ENCODE data around the gene TMEM50A.
"Not testable (repeated sequence)": the region's sequence is repeated elsewhere in the genome, so short reads cannot be mapped to it uniquely, and the experiment has no call there.

TMEM50A gene

GRCh38 chr1:25405731-25406305 is 67.7 kb downstream of the TMEM50A start:
- POLR2A ChIA-PET; H3K4me1 ChIP-seq (ENCODE audit: control extremely low read depth in 1 of 4, control insufficient read depth in 4 of 4, insufficient read depth in 4 of 4, low read length in 3 of 4); H3K27me3 ChIP-seq (replicated peaks in 2 of 5; ENCODE audit: control insufficient read depth in 4 of 5, insufficient read depth in 5 of 5, low read length in 4 of 5); H3K27ac ChIP-seq (ENCODE audit: insufficient read depth in 1 of 2, low read depth in 1 of 2, low read length in 2 of 2, poor library complexity in 1 of 2, severe bottlenecking in 2 of 2); H3K4me3 ChIP-seq (ENCODE audit: control insufficient read depth in 1 of 7, extremely low read depth in 1 of 7, insufficient read depth in 4 of 7, low read depth in 2 of 7, low read length in 6 of 7); H3K36me3 ChIP-seq (ENCODE audit: control insufficient read depth in 4 of 4, insufficient read depth in 4 of 4, low read length in 3 of 4); DNase-seq; H3K9me3 ChIP-seq (ENCODE audit: control extremely low read depth in 1 of 5, control insufficient read depth in 4 of 5, insufficient read depth in 2 of 5, low read depth in 1 of 5, low read length in 4 of 5): not testable (repeated sequence)
- WGBS (ENCODE audit: insufficient coverage), result no CpG with 5 or more reads among the region's 12 CpGs
- CTCF ChIA-PET, result interaction anchor here (0.9 kb wide), 1 partner anchor 115 kb away, joined by 3 read pairs; no protein-coding TSS in a partner anchor

- not testable (repeated sequence) for H3K27me3 ChIP-seq (replicated peaks in 2 of 5; ENCODE audit: control insufficient read depth in 4 of 5, insufficient read depth in 5 of 5, low read length in 4 of 5); H3K9me3 ChIP-seq (ENCODE audit: control extremely low read depth in 1 of 5, control insufficient read depth in 4 of 5, insufficient read depth in 2 of 5, low read depth in 1 of 5, low read length in 4 of 5); DNase-seq; H3K27ac ChIP-seq (ENCODE audit: insufficient read depth in 1 of 2, low read depth in 1 of 2, low read length in 2 of 2, poor library complexity in 1 of 2, severe bottlenecking in 2 of 2); H3K36me3 ChIP-seq (ENCODE audit: control insufficient read depth in 4 of 4, insufficient read depth in 4 of 4, low read length in 3 of 4); H3K4me1 ChIP-seq (ENCODE audit: control extremely low read depth in 1 of 4, control insufficient read depth in 4 of 4, insufficient read depth in 4 of 4, low read length in 3 of 4); H3K4me3 ChIP-seq (ENCODE audit: control insufficient read depth in 1 of 7, extremely low read depth in 1 of 7, insufficient read depth in 4 of 7, low read depth in 2 of 7, low read length in 6 of 7)
- POLR2A ChIA-PET, result interaction anchor here (0.7 kb wide), 1 partner anchor 45 kb away, joined by 5 read pairs; no protein-coding TSS in a partner anchor
- WGBS (ENCODE audit: insufficient coverage), result 100% methylated on average over 1 of the region's 10 CpGs
- CTCF ChIA-PET, result interaction anchor here (0.7 kb wide), 1 partner anchor 123 kb away, joined by 5 read pairs; no protein-coding TSS in a partner anchor
Measured at GRCh38 chr1:25409641-25410427, 71.7 kb downstream of the TMEM50A start.

Measured in common myeloid progenitor, CD34-positive (primary cell).